ENCODE results near the gene GOLGA6A.
"Not testable (repeated sequence)": the region's sequence is repeated elsewhere in the genome, so short reads cannot be mapped to it uniquely, and the experiment has no call there.

Gene GOLGA6A

DNA sequence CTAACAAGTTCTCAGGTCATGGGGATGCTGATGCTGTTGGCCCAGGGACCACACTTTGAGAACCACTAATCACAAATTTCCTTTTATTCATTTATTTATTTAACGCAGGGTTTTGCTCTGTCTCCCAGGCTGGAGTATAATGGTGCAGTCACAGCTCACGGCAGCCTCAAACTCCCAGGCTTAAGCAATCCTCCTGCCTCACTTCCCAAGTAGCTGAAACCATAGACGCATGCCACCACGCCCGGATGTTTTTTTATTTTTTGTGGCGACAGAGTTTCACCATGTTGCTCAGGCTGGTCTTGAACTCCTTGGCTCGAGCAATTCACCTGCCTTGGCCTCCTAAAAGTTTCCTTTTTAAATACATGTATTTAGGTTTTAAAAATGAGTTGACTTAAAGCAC, 27.4 kb upstream of the GOLGA6A start:
- H3K4me3 ChIP-seq (ENCODE audit: low read depth, low read length): no peak overlapping the region
- TF ChIP-seq CTCF (IDR thresholded peaks at IDR 0.05; ENCODE audit: low read depth, low read length): no peak
- H3K9me3 ChIP-seq: no peaks in the 10 kb centered on the region
- no peaks in the 10 kb centered on the region for H3K4me1 ChIP-seq
- no peaks in the 10 kb centered on the region for H3K36me3 ChIP-seq
- no peak for DNase-seq
- H3K27me3 ChIP-seq: no peaks in the 10 kb centered on the region

DNA sequence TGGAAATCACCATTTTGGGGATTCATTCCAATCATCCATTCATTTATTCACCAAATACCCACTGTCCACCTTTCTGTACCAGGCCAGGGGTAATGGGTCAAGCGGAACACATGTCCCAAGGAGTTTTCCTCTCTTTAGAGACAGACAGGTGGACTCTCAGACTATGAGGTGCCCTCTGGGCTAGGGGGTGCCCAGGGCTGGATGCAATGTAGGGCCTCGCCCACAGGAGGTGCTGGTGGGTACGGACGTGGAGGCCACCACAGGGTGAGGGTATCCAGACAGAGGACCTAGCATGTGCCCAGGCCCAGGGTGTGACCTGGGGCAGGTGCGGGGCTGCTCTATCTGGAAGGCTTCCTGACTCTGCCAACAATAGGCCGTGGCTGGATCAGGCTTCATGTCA, 26.3 kb upstream of the GOLGA6A start:
- H3K36me3 ChIP-seq; H3K4me3 ChIP-seq (ENCODE audit: low read depth, low read length); DNase-seq; H3K27me3 ChIP-seq; H3K4me1 ChIP-seq; H3K9me3 ChIP-seq: not testable (repeated sequence)
- peak; percentile 18 for TF ChIP-seq CTCF (IDR thresholded peaks at IDR 0.05; ENCODE audit: low read depth, low read length)

DNA sequence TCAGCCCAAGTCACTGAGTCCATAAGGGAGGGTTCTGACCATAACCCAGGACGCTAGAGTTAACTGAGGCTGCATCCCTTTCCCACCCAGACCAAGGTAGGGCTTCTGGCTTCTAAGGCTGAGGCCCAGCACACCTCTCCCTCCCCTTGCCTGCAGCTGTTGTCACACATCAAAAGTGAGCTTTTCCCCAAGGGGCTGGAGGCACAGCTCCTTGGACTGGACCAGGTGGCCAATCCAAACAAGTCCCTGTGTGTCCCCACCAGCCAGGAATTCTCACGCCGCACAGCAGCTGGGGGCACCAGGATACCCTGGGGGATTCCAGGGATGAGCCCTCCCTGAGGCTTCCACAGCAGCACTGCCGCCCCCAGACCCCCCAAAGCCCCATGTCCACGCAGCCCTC, 25.8 kb upstream of the GOLGA6A start:
- H3K9me3 ChIP-seq: no peaks in the 10 kb centered on the region
- H3K27me3 ChIP-seq: no peaks in the 10 kb centered on the region
- H3K36me3 ChIP-seq: no peaks in the 10 kb centered on the region
- H3K4me3 ChIP-seq (ENCODE audit: low read depth, low read length): no peak overlapping the region
- TF ChIP-seq CTCF (IDR thresholded peaks at IDR 0.05; ENCODE audit: low read depth, low read length): no peak
- no peaks in the 10 kb centered on the region for H3K4me1 ChIP-seq
- no peak for DNase-seq

DNA sequence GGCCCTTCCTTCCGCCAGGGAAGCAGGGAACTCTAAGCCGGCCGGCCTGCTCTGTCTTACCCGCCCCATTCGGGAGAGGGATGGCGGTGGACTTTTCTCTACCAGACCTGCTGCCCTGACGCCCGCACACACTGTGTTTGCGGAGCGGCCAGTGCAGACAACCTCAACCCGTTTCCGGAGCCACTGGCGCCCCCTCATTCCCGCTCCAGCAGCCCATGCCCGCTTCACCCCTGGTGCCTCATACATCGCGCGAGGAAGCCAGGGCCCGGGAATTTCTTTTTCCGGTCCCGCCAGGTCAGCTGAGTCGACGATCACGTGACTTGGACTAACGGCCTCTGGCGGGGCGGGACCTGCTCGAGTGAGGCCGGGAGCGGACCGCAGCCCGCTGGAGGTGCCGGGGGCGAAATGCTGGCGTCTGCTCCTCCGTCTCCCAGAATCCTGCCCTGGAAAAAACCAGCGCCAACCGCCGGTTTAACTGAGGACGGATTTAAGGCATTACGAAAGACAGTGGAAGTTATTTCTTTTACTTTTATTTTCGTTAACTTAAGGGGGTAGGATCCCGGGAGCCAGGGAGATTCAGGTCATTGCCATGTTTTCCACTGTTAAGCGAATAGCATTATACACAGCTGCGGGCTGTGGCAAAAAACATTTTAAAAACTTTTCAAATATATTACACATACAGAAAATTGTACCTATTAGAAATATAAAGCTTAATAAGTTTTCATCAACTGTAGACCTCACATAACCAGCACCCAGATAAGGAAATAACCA, 17.8 kb upstream of the GOLGA6A start:
- H3K4me3 ChIP-seq (ENCODE audit: low read depth, low read length): peak overlapping the region; percentile 48

GRCh38 chr15:74096753-74097474, 14.6 kb upstream of the GOLGA6A start:
- H3K9me3 ChIP-seq; DNase-seq; H3K27me3 ChIP-seq; H3K36me3 ChIP-seq; H3K4me3 ChIP-seq (ENCODE audit: low read depth, low read length); H3K4me1 ChIP-seq: not testable (repeated sequence)

More for the DNA sequence above, 17.8 kb upstream of the GOLGA6A start:
- peak; percentile 94 for DNase-seq
- H3K9me3 ChIP-seq, H3K4me1 ChIP-seq, H3K27me3 ChIP-seq, H3K36me3 ChIP-seq: not testable (repeated sequence)

GRCh38 chr15:74095610-74096009, 13.3 kb upstream of the GOLGA6A start:
- H3K27me3 ChIP-seq; H3K4me3 ChIP-seq (ENCODE audit: low read depth, low read length): not testable (repeated sequence)

GRCh38 chr15:74094567-74094966, 12.2 kb upstream of the GOLGA6A start:
- not testable (repeated sequence) for H3K9me3 ChIP-seq; H3K4me1 ChIP-seq; H3K27me3 ChIP-seq; DNase-seq; H3K4me3 ChIP-seq (ENCODE audit: low read depth, low read length); H3K36me3 ChIP-seq

More at GRCh38 chr15:74095610-74096009, 13.3 kb upstream of the GOLGA6A start:
- H3K36me3 ChIP-seq, DNase-seq, H3K9me3 ChIP-seq, H3K4me1 ChIP-seq: not testable (repeated sequence)

DNA sequence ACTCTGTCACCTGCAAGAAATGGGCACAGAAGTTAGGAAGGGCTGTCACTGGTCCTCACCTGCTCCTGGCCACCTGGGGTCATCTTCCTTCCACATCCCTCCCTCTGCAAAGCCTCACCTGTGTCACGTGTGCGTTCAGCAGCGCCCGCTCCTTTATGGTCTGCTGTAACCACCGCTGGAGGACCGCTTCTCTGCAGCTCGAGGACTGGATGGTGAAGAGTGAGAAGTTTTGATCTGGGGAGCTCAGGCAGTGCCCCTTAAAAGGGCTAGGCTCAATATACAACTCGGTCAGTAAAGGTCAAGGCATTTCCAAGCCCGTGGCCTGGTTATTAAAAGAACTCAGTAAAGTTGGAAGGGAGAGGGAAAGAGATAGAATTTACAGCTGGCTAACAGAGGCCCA, 6.6 kb downstream of the GOLGA6A start:
- not testable (repeated sequence) for H3K4me1 ChIP-seq; DNase-seq; H3K9me3 ChIP-seq; H3K27me3 ChIP-seq; H3K36me3 ChIP-seq; H3K4me3 ChIP-seq (ENCODE audit: low read depth, low read length)
